Erythroblast (primary cell): Measurements from ENCODE around the gene SERPINI2.

Experiments
- GATA1 ChIP-seq: IDR thresholded peaks from 2 replicates; pipeline ENCODE4 v1.6.1; 2011; ENCODE audit warnings: low read depth, mild to moderate bottlenecking, control low read depth, low read length, moderate library complexity
- POLR2A ChIP-seq: IDR thresholded peaks from 2 replicates; pipeline ENCODE4 v1.6.1; 2011; ENCODE audit warnings: mild to moderate bottlenecking, low read length

- TF ChIP-seq POLR2A (no peak), GATA1 (no peak)
Measured at GRCh38 chr3:167507954-167508353, 34.1 kb upstream of the SERPINI2 start.
